ENCODE results near the gene EPB41L2.
"Not testable (repeated sequence)": the region's sequence is repeated elsewhere in the genome, so short reads cannot be mapped to it uniquely, and the experiment has no call there.

EPB41L2 gene

GRCh38 chr6:130987539-130987938, 75.5 kb downstream of the EPB41L2 start:
- not testable (repeated sequence) for H3K27me3 Mint-ChIP-seq, H3K27ac Mint-ChIP-seq, H3K4me1 Mint-ChIP-seq, H3K4me3 Mint-ChIP-seq, H3K36me3 Mint-ChIP-seq, H3K9me3 Mint-ChIP-seq

- peaks cover 3% of the 10 kb centered on the region for H3K4me1 Mint-ChIP-seq
- no peaks in the 10 kb centered on the region for H3K9me3 Mint-ChIP-seq
- H3K36me3 Mint-ChIP-seq: no peaks in the 10 kb centered on the region
- no peak overlapping the region for H3K27ac Mint-ChIP-seq
- H3K27me3 Mint-ChIP-seq: no peaks in the 10 kb centered on the region
- no peak overlapping the region for H3K4me3 Mint-ChIP-seq
These were observed 77.9 kb downstream of the EPB41L2 start for GRCh38 chr6:130985115-130985514.

GRCh38 chr6:130982941-130983456, 80.0 kb downstream of the EPB41L2 start:
- H3K4me3 Mint-ChIP-seq: no peak overlapping the region
- H3K4me1 Mint-ChIP-seq: peaks cover 8% of the 10 kb centered on the region
- no peaks in the 10 kb centered on the region for H3K36me3 Mint-ChIP-seq
- H3K9me3 Mint-ChIP-seq: no peaks in the 10 kb centered on the region
- no peaks in the 10 kb centered on the region for H3K27me3 Mint-ChIP-seq
- no peak overlapping the region for H3K27ac Mint-ChIP-seq

- Mint-ChIP-seq H3K27me3 (no peaks in the 10 kb centered on the region), H3K4me3 (no peak overlapping the region), H3K4me1 (peaks cover 8% of the 10 kb centered on the region), H3K36me3 (no peaks in the 10 kb centered on the region), H3K27ac (no peak overlapping the region), H3K9me3 (no peaks in the 10 kb centered on the region)
These were observed 80.9 kb downstream of the EPB41L2 start for GRCh38 chr6:130982135-130982534.

GRCh38 chr6:130981409-130981808, 81.6 kb downstream of the EPB41L2 start:
- Mint-ChIP-seq H3K4me1 (peaks cover 8% of the 10 kb centered on the region), H3K36me3 (no peaks in the 10 kb centered on the region), H3K4me3 (no peak overlapping the region), H3K9me3 (no peaks in the 10 kb centered on the region), H3K27me3 (no peaks in the 10 kb centered on the region), H3K27ac (no peak overlapping the region)

- Mint-ChIP-seq H3K9me3 (no peaks in the 10 kb centered on the region), H3K27ac (no peak overlapping the region), H3K4me1 (peaks cover 8% of the 10 kb centered on the region), H3K4me3 (no peak overlapping the region), H3K36me3 (no peaks in the 10 kb centered on the region), H3K27me3 (no peaks in the 10 kb centered on the region)
These were observed 82.6 kb downstream of the EPB41L2 start for GRCh38 chr6:130980310-130981032.

GRCh38 chr6:130978660-130979396, 84.2 kb downstream of the EPB41L2 start:
- no peaks in the 10 kb centered on the region for H3K27me3 Mint-ChIP-seq
- no peak overlapping the region for H3K4me3 Mint-ChIP-seq
- H3K4me1 Mint-ChIP-seq: peaks cover 8% of the 10 kb centered on the region
- H3K27ac Mint-ChIP-seq: no peak overlapping the region
- peaks cover 3% of the 10 kb centered on the region for H3K9me3 Mint-ChIP-seq
- H3K36me3 Mint-ChIP-seq: peaks cover 2% of the 10 kb centered on the region

GRCh38 chr6:130978180-130978579, 84.9 kb downstream of the EPB41L2 start:
- no peaks in the 10 kb centered on the region for H3K27me3 Mint-ChIP-seq
- peaks cover 5% of the 10 kb centered on the region for H3K36me3 Mint-ChIP-seq
- H3K27ac Mint-ChIP-seq: no peak overlapping the region

GRCh38 chr6:130975325-130975724, 87.7 kb downstream of the EPB41L2 start:
- Mint-ChIP-seq H3K4me3 (no peak overlapping the region), H3K27me3 (no peaks in the 10 kb centered on the region), H3K4me1 (peaks cover 7% of the 10 kb centered on the region), H3K9me3 (peaks cover 6% of the 10 kb centered on the region), H3K27ac (no peak overlapping the region), H3K36me3 (peaks cover 5% of the 10 kb centered on the region)

More at GRCh38 chr6:130978180-130978579, 84.9 kb downstream of the EPB41L2 start:
- H3K9me3 Mint-ChIP-seq: peaks cover 6% of the 10 kb centered on the region
- H3K4me3 Mint-ChIP-seq: no peak overlapping the region
- H3K4me1 Mint-ChIP-seq: peaks cover 8% of the 10 kb centered on the region

GRCh38 chr6:130973521-130974277, 89.3 kb downstream of the EPB41L2 start:
- H3K27ac Mint-ChIP-seq: no peak overlapping the region
- H3K4me3 Mint-ChIP-seq: no peak overlapping the region
- peaks cover 5% of the 10 kb centered on the region for H3K36me3 Mint-ChIP-seq
- no peaks in the 10 kb centered on the region for H3K4me1 Mint-ChIP-seq
- peaks cover 6% of the 10 kb centered on the region for H3K9me3 Mint-ChIP-seq
- H3K27me3 Mint-ChIP-seq: no peaks in the 10 kb centered on the region

GRCh38 chr6:130971504-130971903, 91.5 kb downstream of the EPB41L2 start:
- no peak overlapping the region for H3K27ac Mint-ChIP-seq
- no peaks in the 10 kb centered on the region for H3K27me3 Mint-ChIP-seq
- no peak overlapping the region for H3K4me3 Mint-ChIP-seq
- H3K9me3 Mint-ChIP-seq: peaks cover 6% of the 10 kb centered on the region
- no peaks in the 10 kb centered on the region for H3K4me1 Mint-ChIP-seq
- H3K36me3 Mint-ChIP-seq: peaks cover 5% of the 10 kb centered on the region

- H3K4me1 Mint-ChIP-seq: no peaks in the 10 kb centered on the region
- H3K27me3 Mint-ChIP-seq: no peaks in the 10 kb centered on the region
- H3K27ac Mint-ChIP-seq: no peak overlapping the region
- peaks cover 5% of the 10 kb centered on the region for H3K36me3 Mint-ChIP-seq
- H3K9me3 Mint-ChIP-seq: peaks cover 6% of the 10 kb centered on the region
- H3K4me3 Mint-ChIP-seq: no peak overlapping the region
These were observed 92.1 kb downstream of the EPB41L2 start for GRCh38 chr6:130970839-130971410.

GRCh38 chr6:130969791-130970491, 93.1 kb downstream of the EPB41L2 start:
- Mint-ChIP-seq H3K9me3 (peaks cover 6% of the 10 kb centered on the region), H3K4me3 (no peak overlapping the region), H3K27ac (no peak overlapping the region), H3K4me1 (no peaks in the 10 kb centered on the region), H3K36me3 (peaks cover 5% of the 10 kb centered on the region), H3K27me3 (no peaks in the 10 kb centered on the region)

GRCh38 chr6:130969166-130969565, 93.9 kb downstream of the EPB41L2 start:
- no peaks in the 10 kb centered on the region for H3K27me3 Mint-ChIP-seq
- peaks cover 5% of the 10 kb centered on the region for H3K36me3 Mint-ChIP-seq
- no peak overlapping the region for H3K27ac Mint-ChIP-seq
- H3K4me3 Mint-ChIP-seq: no peak overlapping the region
- H3K4me1 Mint-ChIP-seq: no peaks in the 10 kb centered on the region
- peaks cover 6% of the 10 kb centered on the region for H3K9me3 Mint-ChIP-seq

- no peaks in the 10 kb centered on the region for H3K27me3 Mint-ChIP-seq
- no peak overlapping the region for H3K27ac Mint-ChIP-seq
- no peaks in the 10 kb centered on the region for H3K36me3 Mint-ChIP-seq
- H3K4me1 Mint-ChIP-seq: no peaks in the 10 kb centered on the region
- H3K4me3 Mint-ChIP-seq: no peak overlapping the region
- no peaks in the 10 kb centered on the region for H3K9me3 Mint-ChIP-seq
These were observed 94.6 kb downstream of the EPB41L2 start for GRCh38 chr6:130968476-130968875.

Measured in activated naive CD4-positive, alpha-beta T cell treated with anti-CD3 and anti-CD28 coated beads, Interleukin-2, amount 50 U/mL, for 24 hours (primary cell).